SK-N-DZ (cell line): ENCODE measurements around the gene SPAG9.

ENCODE experiments used
- DNase-seq: peaks from one replicate; pipeline ENCODE4 v3.0.0-alpha.2; 2015; ENCODE audit warnings: low spot score

The SPAG9 gene

DNA sequence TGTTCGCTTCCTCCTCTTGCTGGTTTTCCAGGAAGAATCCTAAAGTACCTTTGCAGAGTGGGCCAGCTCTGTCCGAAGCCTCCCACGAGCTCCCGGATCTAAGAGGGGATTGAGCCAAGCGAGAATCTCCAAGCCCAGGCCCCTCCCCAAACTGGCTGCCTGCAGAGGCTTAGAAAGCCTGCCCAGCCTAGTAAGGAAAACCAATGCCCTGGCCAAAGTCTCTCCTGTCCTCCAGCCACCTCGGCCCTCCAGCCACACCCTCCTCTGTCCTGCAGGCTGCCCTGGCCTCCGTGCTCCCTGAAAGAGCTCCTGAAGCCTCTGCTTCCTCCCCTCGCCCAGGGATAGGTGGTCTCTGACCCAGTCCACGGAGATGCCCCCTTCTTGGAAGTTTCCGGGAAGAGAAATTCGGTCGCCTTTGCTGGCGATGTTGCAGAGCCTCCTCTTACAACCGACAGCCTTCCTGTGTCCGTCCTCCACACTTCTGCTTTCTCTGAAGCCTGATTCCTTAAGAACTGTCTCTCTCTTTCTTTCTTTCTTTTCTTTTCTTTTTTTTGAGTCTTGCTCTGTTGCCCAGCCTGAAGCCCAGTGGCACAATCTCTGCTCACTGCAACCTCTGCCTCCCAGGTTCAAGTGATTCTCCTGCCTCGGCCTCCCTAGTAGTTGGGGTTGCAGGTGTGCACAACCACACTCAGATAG is 199.6 kb downstream of the SPAG9 start:
- no peak for DNase-seq

DNA sequence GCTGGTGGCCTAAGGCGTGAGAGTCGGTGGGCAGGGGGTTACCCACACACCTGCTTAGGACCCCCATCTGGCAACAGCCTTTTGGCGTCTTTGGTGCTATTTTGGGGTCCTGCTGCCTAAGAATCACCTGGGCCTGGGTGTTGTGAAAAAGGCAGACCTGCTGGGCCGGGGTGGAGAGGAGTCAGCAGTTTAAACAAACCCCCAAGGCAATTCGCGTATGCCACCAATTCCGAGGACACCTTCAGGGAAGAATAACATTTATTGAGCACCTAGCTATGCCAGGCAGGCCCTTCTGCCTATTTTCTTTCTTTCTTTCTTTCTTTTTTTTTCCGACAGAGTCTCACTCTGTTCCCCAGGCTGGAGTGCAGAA is 200.6 kb downstream of the SPAG9 start:
- DNase-seq, result no peak

- DNase-seq, result peak; percentile 82
These were observed 201.2 kb downstream of the SPAG9 start for GRCh38 chr17:50919321-50920040.

DNA sequence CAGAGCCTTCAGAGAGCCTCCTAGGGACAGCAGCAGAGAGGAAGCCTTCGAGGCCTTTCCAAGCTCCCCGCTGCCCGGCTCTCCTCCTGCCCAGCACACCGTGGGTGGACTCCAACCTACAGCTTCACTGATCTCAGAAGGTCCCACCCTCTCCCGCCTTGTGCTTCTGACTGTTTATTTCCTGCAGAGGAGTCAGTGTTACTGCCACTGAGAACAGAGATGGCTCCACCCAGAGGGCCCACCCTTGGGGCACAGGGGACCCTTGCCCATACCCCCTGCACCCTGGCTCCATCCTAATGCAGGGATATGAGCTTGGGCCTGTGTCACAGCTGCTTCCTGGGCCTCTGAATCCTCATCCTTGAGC is 201.8 kb downstream of the SPAG9 start:
- DNase-seq, result no peak

DNA sequence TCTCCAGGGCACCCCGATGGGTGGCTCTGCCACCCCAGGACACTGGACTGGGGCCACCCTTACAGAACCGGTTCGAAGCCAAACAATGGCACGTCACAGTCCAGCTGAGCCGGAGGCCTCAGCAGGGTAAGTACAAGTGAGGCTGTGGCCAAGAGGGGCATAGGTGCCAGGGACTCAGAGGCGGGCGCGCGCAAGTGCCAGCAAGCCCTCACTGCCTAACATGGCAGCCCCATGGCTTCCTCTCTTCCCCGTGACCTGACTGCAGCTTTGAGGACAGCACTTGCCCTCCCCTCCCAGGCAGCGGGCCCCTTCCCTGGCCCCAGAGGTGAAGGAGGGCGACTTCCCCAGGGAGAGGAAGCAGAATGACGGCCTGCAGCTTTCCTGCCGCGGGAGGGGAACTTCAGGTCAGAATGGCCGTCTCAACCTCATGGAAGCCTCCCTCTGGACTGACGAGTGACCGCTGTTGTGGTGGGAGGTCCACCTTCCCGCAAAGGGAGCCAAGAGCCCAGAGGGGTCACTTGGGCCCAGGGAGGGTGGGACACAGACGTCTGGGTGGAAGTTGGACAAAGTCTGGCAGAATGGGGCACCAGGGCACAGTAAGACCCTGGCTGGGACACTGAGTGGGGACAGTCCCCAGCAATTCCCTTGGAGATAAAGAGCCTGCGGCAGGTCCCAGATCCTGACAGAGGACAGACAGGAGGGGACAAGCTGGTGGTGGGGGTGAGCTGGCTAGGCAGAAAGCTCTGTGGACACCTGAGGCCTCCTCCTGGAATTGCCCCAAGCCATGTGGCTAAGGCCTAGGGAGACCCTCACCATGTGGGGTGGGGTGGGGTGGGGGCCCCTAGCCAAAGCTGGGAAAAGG is 202.4 kb downstream of the SPAG9 start:
- no peak for DNase-seq

GRCh38 chr17:50917418-50917743 is 203.3 kb downstream of the SPAG9 start:
- no peak for DNase-seq

DNA sequence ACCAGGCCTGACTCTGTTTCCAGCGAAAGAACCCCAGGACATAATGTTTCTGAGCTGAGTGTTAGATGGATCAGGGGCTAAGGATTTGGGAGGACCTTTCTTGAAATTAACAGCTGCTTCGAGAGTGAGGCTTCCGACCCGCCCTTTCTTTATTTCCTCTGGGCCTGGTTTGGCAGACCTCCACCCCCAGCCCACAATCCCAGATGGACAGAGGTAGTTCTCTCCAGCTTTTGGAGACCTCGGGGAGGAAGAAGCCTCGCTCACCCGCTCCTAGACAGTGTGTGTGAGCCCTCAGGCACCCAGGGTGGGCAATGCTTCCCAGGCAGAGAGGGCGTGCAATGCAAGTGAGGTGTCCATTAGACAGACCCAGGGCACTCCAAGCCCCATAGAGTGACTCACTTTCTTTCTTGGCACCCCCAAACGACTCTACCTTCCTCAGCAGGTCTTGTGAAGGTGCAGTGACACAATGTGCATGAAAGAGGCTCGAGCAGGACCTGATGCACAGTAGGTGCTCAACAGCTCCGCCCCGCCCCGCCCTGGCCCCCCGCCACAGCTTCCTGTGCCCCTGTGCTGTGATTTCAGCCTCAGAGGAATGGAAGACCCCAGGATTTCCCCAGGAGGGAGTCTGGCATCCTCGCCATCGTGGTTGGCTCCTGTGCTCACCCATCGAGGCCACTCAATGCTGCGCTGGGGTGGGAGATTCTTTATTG is 203.8 kb downstream of the SPAG9 start:
- DNase-seq, result no peak

DNA sequence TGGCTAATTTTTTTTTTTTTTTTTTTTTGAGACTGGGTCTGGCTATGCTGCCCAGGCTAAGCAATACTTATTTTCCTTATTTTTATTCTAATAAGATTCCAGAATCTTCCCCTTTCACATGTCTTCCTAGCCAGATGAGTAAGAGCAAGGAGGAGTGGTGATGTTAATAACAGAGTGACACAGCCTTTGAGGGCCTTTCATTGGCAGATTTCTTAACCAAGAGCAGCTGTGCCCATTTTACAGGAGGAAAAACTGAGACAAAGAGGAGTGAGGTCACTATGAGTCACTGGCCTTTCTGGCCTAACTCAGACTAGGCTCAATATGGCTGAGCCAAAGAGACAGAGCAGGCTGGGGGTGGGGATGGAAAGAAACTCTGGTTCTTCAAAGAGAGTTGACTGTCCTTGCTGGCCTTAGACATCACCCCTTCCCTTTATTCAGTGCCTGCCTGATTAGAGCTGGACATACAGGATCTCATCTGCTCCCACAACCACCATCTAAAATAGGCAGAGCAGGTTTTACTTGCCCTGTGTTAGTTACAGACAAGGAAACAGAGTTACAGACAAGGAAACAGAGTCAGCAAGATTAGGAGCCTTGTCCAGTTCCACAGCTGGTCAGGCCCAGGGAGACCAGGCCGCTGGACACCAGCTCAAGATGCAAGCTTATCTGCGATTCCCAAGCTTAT is 204.5 kb downstream of the SPAG9 start:
- DNase-seq, result no peak

- no peak for DNase-seq
These were observed 206.1 kb downstream of the SPAG9 start for GRCh38 chr17:50914505-50915063.

GRCh38 chr17:50913120-50913519 is 207.5 kb downstream of the SPAG9 start:
- no peak for DNase-seq
